Measurements from ENCODE around the gene UPB1.

The UPB1 gene

DNA sequence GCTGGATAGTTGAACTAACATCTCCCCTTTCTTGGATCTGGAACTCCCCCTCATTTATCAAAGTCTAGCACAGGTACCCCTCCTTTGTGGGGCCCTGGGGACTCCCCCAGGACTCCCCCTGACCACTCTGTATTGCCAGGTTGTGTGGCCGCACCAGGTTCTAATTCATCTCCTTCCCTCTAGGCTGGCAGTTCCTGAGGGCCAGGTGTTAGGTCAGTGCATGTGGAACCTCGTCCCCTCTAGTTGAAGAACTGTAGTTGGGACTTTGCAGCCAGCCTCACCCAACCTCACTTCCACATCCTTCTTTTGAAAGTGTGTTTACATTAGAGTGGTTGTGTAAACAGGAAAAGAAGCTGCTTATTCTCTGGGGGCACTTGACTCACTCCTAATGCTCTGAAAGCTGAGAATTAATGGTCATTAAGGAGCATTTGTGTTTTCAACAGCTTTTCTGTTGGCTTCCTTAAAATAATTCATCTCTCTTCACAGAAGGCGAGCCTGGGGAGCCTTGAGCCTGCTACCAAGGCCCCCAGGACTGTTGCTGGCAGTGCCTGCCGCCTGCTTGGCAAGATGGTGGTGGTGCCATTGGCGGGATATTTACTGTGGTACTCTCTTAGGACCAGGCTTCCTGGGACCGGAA is 11.8 kb downstream of the UPB1 start:
- Histone ChIP-seq H3K27ac (ENCODE audit: low read depth, low read length) (no peak overlapping the region), H3K27me3 (ENCODE audit: control insufficient read depth in 1 of 2, insufficient read depth in 2 of 2, low read length in 2 of 2) (no peaks in the 10 kb centered on the region)

DNA sequence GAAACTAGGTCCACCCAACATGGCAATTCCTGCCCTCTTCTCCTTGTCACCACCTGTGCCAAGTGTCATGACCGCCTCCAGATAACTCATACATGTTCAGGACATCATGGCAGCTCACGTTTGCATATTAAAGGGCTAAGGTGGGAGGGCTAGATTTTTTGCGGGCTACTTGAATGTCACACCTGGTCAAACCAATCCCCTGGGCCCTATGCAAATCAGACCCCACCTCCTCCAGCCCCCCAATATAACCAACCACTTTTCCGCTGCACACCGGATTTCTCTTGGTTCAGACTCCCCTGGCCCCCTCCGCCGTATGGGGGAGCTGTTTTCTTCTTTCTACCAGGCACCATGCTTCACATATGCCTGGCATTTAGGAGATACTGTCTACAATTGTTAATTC is 12.6 kb downstream of the UPB1 start:
- Histone ChIP-seq H3K4me1 (ENCODE audit: insufficient read depth, low read length) (no peaks in the 10 kb centered on the region), H3K9ac (ENCODE audit: low read length) (no peak overlapping the region), H3K9me3 (ENCODE audit: low read length) (no peaks in the 10 kb centered on the region), H3K36me3 (ENCODE audit: insufficient read depth, low read length) (no peaks in the 10 kb centered on the region), H3K27ac (ENCODE audit: low read depth, low read length) (no peak overlapping the region), H3K4me3 (ENCODE audit: low read depth in 1 of 2, low read length in 2 of 2) (no peak overlapping the region), H3K27me3 (ENCODE audit: control insufficient read depth in 1 of 2, insufficient read depth in 2 of 2, low read length in 2 of 2) (no peaks in the 10 kb centered on the region)

More for the DNA sequence above, 11.8 kb downstream of the UPB1 start:
- no peaks in the 10 kb centered on the region for H3K9me3 ChIP-seq (ENCODE audit: low read length)
- H3K4me3 ChIP-seq (ENCODE audit: low read depth in 1 of 2, low read length in 2 of 2) = no peak overlapping the region
- no peak overlapping the region for H3K9ac ChIP-seq (ENCODE audit: low read length)
- no peaks in the 10 kb centered on the region for H3K36me3 ChIP-seq (ENCODE audit: insufficient read depth, low read length)
- H3K4me1 ChIP-seq (ENCODE audit: insufficient read depth, low read length) = no peaks in the 10 kb centered on the region

DNA sequence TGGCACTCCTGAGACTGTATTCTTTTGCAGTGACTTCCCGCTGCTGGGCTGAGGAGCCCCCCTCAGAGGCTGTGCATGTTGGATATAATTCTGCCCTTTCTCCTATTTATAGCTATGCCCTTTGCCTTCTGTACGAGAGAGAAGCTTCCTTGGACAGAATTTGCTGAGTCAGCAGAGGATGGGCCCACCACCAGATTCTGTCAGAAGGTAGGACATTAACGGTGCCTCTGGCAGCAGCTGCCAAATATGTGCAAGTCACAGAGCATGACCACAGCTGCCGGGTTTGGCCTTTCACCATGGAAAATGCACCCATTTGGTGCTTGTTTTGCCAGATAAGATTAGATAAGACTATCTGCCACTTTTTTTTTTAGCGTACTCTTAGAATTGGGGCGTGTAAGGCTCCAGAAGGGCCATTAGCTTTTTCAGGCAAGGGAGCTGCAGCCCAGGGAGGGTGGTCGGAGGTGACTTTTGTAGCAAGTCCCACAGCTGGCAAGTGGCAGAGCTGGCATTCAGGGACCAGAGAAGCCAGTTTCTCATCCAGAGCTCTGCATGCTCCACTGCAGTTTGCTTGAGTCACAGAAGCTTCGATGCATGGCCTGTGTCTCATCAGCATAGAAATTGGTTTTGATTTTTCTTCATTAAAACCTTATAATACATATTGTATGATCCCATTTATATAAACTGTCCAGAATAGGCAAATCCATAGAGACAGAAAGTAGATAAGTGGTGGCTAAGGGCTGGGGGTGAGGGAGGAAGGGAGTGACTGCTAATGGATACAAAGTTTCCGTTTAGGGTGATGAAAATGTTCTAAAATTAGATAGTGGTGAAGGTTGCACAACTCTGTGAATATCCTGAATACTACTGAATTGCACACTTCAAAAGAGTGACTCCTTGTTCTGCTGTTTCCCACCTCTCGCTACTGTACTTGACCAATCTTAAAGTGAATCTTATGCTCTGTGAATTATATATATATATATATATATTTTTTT is 15.8 kb downstream of the UPB1 start:
- Histone ChIP-seq H3K4me1 (ENCODE audit: insufficient read depth, low read length) (peaks cover under 1% of the 10 kb centered on the region), H3K36me3 (ENCODE audit: insufficient read depth, low read length) (no peaks in the 10 kb centered on the region), H3K9me3 (ENCODE audit: low read length) (no peaks in the 10 kb centered on the region), H3K4me3 (ENCODE audit: low read depth in 1 of 2, low read length in 2 of 2) (no peak overlapping the region), H3K27me3 (ENCODE audit: control insufficient read depth in 1 of 2, insufficient read depth in 2 of 2, low read length in 2 of 2) (no peaks in the 10 kb centered on the region), H3K27ac (ENCODE audit: low read depth, low read length) (no peak overlapping the region), H3K9ac (ENCODE audit: low read length) (no peak overlapping the region)

DNA sequence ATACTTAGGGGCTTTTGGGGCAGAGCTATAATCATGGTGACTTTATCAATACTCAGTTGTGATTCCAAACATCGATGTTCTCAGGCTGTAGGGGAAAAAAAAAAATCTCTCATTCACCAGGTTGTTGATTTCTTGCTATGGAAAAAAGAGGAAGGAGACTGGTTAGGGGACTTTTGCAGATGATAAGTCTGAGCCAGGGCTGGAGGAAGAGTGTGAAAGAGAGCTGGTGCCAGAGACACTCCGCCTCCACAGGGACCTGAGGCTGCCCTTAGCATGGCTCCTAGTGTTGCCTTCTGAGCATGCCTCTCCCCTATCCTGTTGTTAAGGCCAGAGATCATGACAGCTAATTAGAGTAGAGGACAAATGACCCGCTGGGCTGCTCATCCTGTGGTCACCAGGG is 16.9 kb downstream of the UPB1 start:
- no peaks in the 10 kb centered on the region for H3K27me3 ChIP-seq (ENCODE audit: control insufficient read depth in 1 of 2, insufficient read depth in 2 of 2, low read length in 2 of 2)
- H3K4me1 ChIP-seq (ENCODE audit: insufficient read depth, low read length) = peaks cover 6% of the 10 kb centered on the region
- no peak overlapping the region for H3K9ac ChIP-seq (ENCODE audit: low read length)
- no peak overlapping the region for H3K27ac ChIP-seq (ENCODE audit: low read depth, low read length)
- H3K9me3 ChIP-seq (ENCODE audit: low read length) = no peaks in the 10 kb centered on the region
- no peak overlapping the region for H3K4me3 ChIP-seq (ENCODE audit: low read depth in 1 of 2, low read length in 2 of 2)
- no peaks in the 10 kb centered on the region for H3K36me3 ChIP-seq (ENCODE audit: insufficient read depth, low read length)

DNA sequence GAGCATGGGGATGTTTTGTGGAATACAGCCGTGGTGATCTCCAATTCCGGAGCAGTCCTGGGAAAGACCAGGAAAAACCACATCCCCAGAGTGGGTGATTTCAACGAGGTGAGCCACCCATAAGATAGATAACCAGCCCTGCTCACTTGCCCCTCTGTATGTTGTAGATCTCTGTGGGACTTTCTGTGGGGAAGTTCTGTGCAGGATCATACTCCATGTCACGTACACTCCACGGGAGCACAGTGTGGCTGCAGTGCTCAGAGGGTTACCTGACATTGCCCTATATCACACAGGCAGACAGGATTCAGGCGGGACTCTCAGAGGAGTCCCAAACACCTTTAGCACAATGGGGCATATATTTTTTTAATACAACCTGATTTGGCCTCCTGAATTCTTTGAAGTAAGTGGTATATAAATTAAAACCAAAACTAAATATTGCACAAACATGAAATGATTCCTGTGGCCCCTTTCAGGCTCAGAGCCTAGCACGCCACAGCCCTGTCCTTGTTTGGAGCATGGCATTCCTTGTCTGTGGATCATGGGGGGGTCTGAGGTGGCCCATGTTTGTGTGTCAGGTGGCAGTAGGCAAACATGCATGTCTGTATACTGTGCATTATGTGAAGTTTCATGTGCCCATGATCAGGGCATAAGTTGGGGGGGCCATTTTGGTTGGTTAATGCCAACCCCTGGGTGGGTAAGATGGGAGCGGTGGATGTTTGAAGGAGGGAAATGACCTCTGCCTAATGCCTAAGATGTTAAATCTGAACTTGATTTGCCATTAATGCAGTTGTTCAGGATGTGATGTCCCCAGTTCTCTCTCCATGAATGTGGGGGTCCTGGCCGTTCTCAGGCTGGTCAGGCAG is 18.5 kb downstream of the UPB1 start:
- Histone ChIP-seq H3K27ac (ENCODE audit: low read depth, low read length) (no peak overlapping the region), H3K4me3 (ENCODE audit: low read depth in 1 of 2, low read length in 2 of 2) (no peak overlapping the region), H3K36me3 (ENCODE audit: insufficient read depth, low read length) (no peaks in the 10 kb centered on the region), H3K27me3 (ENCODE audit: control insufficient read depth in 1 of 2, insufficient read depth in 2 of 2, low read length in 2 of 2) (no peaks in the 10 kb centered on the region), H3K9ac (ENCODE audit: low read length) (no peak overlapping the region), H3K4me1 (ENCODE audit: insufficient read depth, low read length) (peaks cover 6% of the 10 kb centered on the region), H3K9me3 (ENCODE audit: low read length) (no peaks in the 10 kb centered on the region)

DNA sequence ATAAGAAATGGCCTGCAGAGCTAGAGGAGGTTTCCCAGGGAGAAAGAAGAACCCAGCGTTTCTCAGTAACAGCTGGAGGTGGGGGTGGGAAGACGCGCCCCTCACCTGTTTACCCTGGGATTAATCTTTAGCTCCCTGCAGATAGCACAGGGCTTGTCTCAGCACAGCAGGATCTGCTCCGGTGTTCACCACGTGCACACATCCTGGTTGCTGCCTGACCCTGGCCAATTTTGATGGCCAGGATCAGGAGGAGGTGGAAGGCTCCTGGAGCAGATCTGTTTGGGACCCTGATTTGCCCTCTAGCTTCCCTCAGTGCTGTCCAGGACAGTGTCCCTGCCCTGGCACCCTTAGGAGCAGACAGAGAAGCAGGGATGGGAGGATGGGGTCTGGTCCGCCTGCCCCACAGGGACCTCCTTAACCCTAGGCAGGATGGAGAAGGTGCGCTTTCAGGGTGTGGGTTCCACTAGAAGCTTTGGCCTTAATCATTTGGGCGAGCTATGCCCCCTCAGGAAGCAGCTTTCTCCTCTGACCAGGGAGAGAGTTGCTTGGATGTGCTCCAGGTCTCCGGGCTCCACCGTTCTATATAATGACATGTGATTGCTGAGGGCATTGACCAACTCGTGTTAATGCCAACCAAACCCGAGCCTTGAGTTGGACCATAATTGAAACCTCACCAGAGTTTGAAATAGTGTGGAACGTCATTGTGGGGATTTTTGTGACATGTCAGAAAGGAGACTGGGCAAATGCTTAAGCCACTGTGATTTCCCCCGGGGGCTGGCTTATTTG is 19.3 kb downstream of the UPB1 start:
- Histone ChIP-seq H3K27ac (ENCODE audit: low read depth, low read length) (no peak overlapping the region), H3K9me3 (ENCODE audit: low read length) (no peaks in the 10 kb centered on the region), H3K27me3 (ENCODE audit: control insufficient read depth in 1 of 2, insufficient read depth in 2 of 2, low read length in 2 of 2) (no peaks in the 10 kb centered on the region), H3K4me3 (ENCODE audit: low read depth in 1 of 2, low read length in 2 of 2) (no peak overlapping the region), H3K9ac (ENCODE audit: low read length) (no peak overlapping the region), H3K36me3 (ENCODE audit: insufficient read depth, low read length) (no peaks in the 10 kb centered on the region), H3K4me1 (ENCODE audit: insufficient read depth, low read length) (peaks cover 6% of the 10 kb centered on the region)

DNA sequence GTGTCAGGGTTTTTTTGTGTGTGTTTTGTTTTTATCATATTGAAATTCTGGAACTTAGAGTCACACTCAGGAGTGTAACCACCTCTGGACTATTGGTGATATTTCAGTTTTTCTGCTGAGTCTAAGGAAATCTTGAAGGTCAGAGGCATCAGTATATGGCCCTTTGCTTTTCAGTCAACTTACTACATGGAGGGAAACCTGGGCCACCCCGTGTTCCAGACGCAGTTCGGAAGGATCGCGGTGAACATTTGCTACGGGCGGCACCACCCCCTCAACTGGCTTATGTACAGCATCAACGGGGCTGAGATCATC is 19.9 kb downstream of the UPB1 start:
- no peaks in the 10 kb centered on the region for H3K36me3 ChIP-seq (ENCODE audit: insufficient read depth, low read length)
- H3K4me3 ChIP-seq (ENCODE audit: low read depth in 1 of 2, low read length in 2 of 2) = no peak overlapping the region
- no peak overlapping the region for H3K9ac ChIP-seq (ENCODE audit: low read length)
- H3K27ac ChIP-seq (ENCODE audit: low read depth, low read length) = no peak overlapping the region
- H3K27me3 ChIP-seq (ENCODE audit: control insufficient read depth in 1 of 2, insufficient read depth in 2 of 2, low read length in 2 of 2) = no peaks in the 10 kb centered on the region
- no peaks in the 10 kb centered on the region for H3K9me3 ChIP-seq (ENCODE audit: low read length)
- H3K4me1 ChIP-seq (ENCODE audit: insufficient read depth, low read length) = peaks cover 6% of the 10 kb centered on the region

DNA sequence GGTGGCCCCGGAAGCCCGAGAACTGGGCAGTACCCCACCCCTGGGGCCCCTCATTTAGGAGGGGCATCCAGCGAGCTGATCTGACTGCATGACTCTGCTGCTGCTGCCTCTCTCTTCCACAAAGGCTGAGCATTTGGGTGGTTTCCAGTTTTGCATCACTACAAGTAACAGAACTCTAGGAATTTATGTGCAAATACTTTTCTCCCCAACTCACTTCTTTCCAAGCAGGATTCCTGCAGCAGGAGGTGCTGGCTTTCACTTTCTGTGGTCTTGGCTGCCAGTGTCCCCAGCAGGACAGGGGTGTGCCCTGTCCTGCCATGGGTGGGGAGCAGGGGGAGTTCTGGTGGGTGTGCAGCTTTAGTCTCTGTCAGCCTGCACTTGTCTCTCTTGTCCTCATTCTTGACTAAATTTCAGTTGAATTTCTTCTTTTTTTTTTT is 21.2 kb downstream of the UPB1 start:
- no peaks in the 10 kb centered on the region for H3K9me3 ChIP-seq (ENCODE audit: low read length)
- H3K36me3 ChIP-seq (ENCODE audit: insufficient read depth, low read length) = no peaks in the 10 kb centered on the region
- no peaks in the 10 kb centered on the region for H3K27me3 ChIP-seq (ENCODE audit: control insufficient read depth in 1 of 2, insufficient read depth in 2 of 2, low read length in 2 of 2)
- H3K9ac ChIP-seq (ENCODE audit: low read length) = no peak overlapping the region
- H3K4me1 ChIP-seq (ENCODE audit: insufficient read depth, low read length) = peaks cover 6% of the 10 kb centered on the region
- no peak overlapping the region for H3K27ac ChIP-seq (ENCODE audit: low read depth, low read length)
- H3K4me3 ChIP-seq (ENCODE audit: low read depth in 1 of 2, low read length in 2 of 2) = no peak overlapping the region

DNA sequence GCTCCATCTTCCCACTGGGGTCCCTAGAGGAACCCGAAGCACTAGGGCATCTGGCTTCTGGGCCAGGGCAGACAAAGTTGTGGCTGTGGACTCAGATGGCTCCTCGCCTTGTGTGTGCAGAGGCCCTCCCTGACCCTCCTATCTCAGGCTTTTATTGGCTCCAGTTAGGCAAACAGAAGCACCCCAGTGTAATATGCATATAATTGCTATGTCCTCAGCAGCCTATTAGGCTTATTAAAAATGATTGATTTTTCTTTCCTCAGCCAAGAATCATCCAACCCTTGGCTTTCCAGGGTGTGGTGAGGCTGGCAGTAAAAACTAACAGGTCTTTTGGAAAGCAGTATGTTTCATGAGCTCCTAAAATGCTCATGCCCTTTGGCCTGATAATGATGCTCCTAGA is 22.3 kb downstream of the UPB1 start:
- Histone ChIP-seq H3K4me1 (ENCODE audit: insufficient read depth, low read length) (peaks cover 6% of the 10 kb centered on the region), H3K9ac (ENCODE audit: low read length) (no peak overlapping the region), H3K36me3 (ENCODE audit: insufficient read depth, low read length) (no peaks in the 10 kb centered on the region), H3K4me3 (ENCODE audit: low read depth in 1 of 2, low read length in 2 of 2) (no peak overlapping the region), H3K27ac (ENCODE audit: low read depth, low read length) (no peak overlapping the region), H3K9me3 (ENCODE audit: low read length) (no peaks in the 10 kb centered on the region), H3K27me3 (ENCODE audit: control insufficient read depth in 1 of 2, insufficient read depth in 2 of 2, low read length in 2 of 2) (no peaks in the 10 kb centered on the region)

DNA sequence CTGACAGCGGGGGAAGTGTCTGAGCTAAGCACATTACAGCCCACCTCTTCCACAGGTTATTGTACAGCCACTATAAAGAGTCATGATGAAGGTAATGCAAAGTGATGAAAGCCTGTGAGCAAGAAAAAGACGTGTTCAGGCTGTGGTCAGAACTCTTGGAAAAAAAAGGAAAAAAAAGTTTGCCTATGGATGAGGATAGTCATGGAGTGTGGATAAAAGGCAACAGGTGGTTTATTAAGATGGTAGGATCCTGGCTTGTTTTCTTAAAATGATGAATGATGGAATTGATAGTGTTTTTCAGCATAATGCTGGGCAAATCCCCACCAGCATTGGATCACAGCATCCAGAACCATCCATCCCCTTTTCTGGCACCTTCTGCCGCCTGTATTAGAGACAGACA is 23.1 kb downstream of the UPB1 start:
- Histone ChIP-seq H3K27ac (ENCODE audit: low read depth, low read length) (no peak overlapping the region), H3K27me3 (ENCODE audit: control insufficient read depth in 1 of 2, insufficient read depth in 2 of 2, low read length in 2 of 2) (no peaks in the 10 kb centered on the region), H3K36me3 (ENCODE audit: insufficient read depth, low read length) (no peaks in the 10 kb centered on the region), H3K9ac (ENCODE audit: low read length) (no peak overlapping the region), H3K9me3 (ENCODE audit: low read length) (no peaks in the 10 kb centered on the region), H3K4me3 (ENCODE audit: low read depth in 1 of 2, low read length in 2 of 2) (no peak overlapping the region), H3K4me1 (ENCODE audit: insufficient read depth, low read length) (peaks cover 6% of the 10 kb centered on the region)

Measured in muscle layer of colon (tissue), 2 donors.